HepG2 (cell line): ENCODE measurements around the gene AGAP1. TPM values are rescaled to one million over a fixed set of nuclear protein-coding genes. Genes with fewer than 3 reads are reported as not detected.

Source experiments
- ATAC-seq: fragments of 200-7000 bp; cut with Tn5 transposase; 3 replicates; pipeline ENCODE4 v1.9.1; 2020; ENCODE audit warnings: mild to moderate bottlenecking, moderate library complexity
- BruUV-seq: library from RNA; stranded (reverse); fragments of 400-500 nt; replicated peaks from 2 replicates; lab custom pipeline; 2021; lab: Mats Ljungman, UMichigan
- CTCF ChIA-PET: fragments of 300-600 bp; formaldehyde crosslinking; extraction: SDS; loops from one replicate; lab custom pipeline; 2021; ENCODE audit warnings: low total read pairs, inconsistent platforms, low intra/inter-chr PET ratio; lab: Yijun Ruan, JAX
- POLR2A ChIA-PET: fragments of 350-600 bp; sonication (Branson Sonifier 250); formaldehyde crosslinking; loops from one replicate; lab custom pipeline; 2020; ENCODE audit warnings: antibody characterized with exemption, inconsistent platforms; lab: Yijun Ruan, JAX
- DNase-seq: peaks from one replicate; pipeline ENCODE4 v3.0.0-alpha.2; 2015; ENCODE audit warnings: low spot score
- FAIRE-seq: peaks from 3 replicates; lab custom pipeline; 2011; peaks lifted over from hg19 to GRCh38; lab: Jason Lieb, UNC
- H2AFZ ChIP-seq: one replicate; pipeline ENCODE4 v1.6.1; 2011; ENCODE audit warnings: low read length, inconsistent platforms
- H3K27ac ChIP-seq: fragments of 300-600 bp; 3 replicates; pipeline ENCODE4 v1.8.0; 2011; ENCODE audit warnings: mixed run types, mild to moderate bottlenecking, mixed read lengths, low read length, inconsistent platforms; ENCODE audit not compliant: insufficient read depth; ENCODE audit errors: extremely low read length
- H3K27me3 ChIP-seq, 2 experiments: fragments of 200-600 bp in 1 of 2; 2 replicates in 1 of 2; 3 replicates in 1 of 2; pipeline versions ENCODE4 v1.6.0 to v1.8.0; 2011; ENCODE audit warnings: low read length in 2 of 2, mild to moderate bottlenecking in 2 of 2, moderate library complexity in 2 of 2, inconsistent platforms in 1 of 2; ENCODE audit not compliant: insufficient read depth in 2 of 2, control insufficient read depth in 1 of 2
- H3K36me3 ChIP-seq, 2 experiments: fragments of 200-600 bp in 1 of 2; replicated peaks in 1 of 2; 2 replicates in 1 of 2; 3 replicates in 1 of 2; pipeline versions ENCODE4 v1.5.1 to v1.8.0; 2011; ENCODE audit warnings: low read length in 2 of 2, inconsistent platforms in 1 of 2; ENCODE audit not compliant: insufficient read depth in 2 of 2, control insufficient read depth in 1 of 2
- H3K4me1 ChIP-seq: 2 replicates; pipeline ENCODE4 v1.5.1; 2012; ENCODE audit warnings: low read length, inconsistent platforms; ENCODE audit not compliant: insufficient read depth
- H3K4me2 ChIP-seq: 2 replicates; pipeline ENCODE4 v1.6.0; 2011; ENCODE audit warnings: low read depth, low read length, inconsistent platforms
- H3K4me3 ChIP-seq, 3 experiments: fragments of 200-600 bp in 1 of 3; sonication (generic), shearing (Covaris generic) in 1 of 3; replicated peaks in 1 of 3; 2 replicates each; pipeline ENCODE4 v1.5.1; 2011 to 2016; ENCODE audit warnings: low read length in 3 of 3, inconsistent platforms in 2 of 3, low read depth in 2 of 3, mild to moderate bottlenecking in 2 of 3, control low read depth in 1 of 3, mixed read lengths in 1 of 3; ENCODE audit not compliant: insufficient read depth in 1 of 3
- H3K79me2 ChIP-seq: one replicate; pipeline ENCODE4 v1.6.1; 2011; ENCODE audit warnings: low read length, inconsistent platforms; ENCODE audit not compliant: insufficient read depth
- H3K9ac ChIP-seq: 2 replicates; pipeline ENCODE4 v1.6.0; 2011; ENCODE audit warnings: mild to moderate bottlenecking, low read depth, low read length, inconsistent platforms; ENCODE audit not compliant: insufficient read depth
- H3K9me3 ChIP-seq: 2 replicates; pipeline ENCODE4 v1.5.1; 2012; ENCODE audit warnings: mild to moderate bottlenecking, low read length
- H4K20me1 ChIP-seq: 2 replicates; pipeline ENCODE4 v1.6.0; 2011; ENCODE audit warnings: inconsistent platforms, mild to moderate bottlenecking, low read length, moderate library complexity; ENCODE audit not compliant: insufficient read depth
- CBFB ChIP-seq: sonication (generic); formaldehyde crosslinking; IDR thresholded peaks from 2 replicates; pipeline ENCODE4 v1.4.0; 2020; ENCODE audit warnings: missing genetic modification reagents
- ERF ChIP-seq: IDR thresholded peaks from 2 replicates; pipeline ENCODE4 v1.6.1; 2018; ENCODE audit warnings: missing biosample characterization, missing genetic modification reagents
- FOXA3 ChIP-seq: IDR thresholded peaks from 2 replicates; pipeline ENCODE4 v1.6.1; 2016; ENCODE audit warnings: missing genetic modification reagents, missing compliant biosample characterization
- JUND ChIP-seq: sonication (generic); formaldehyde crosslinking; IDR thresholded peaks from 2 replicates; pipeline ENCODE4 v1.8.0; 2022; ENCODE audit warnings: mild to moderate bottlenecking, missing genetic modification reagents
- MAFG ChIP-seq: sonication (generic); formaldehyde crosslinking; IDR thresholded peaks from 2 replicates; pipeline ENCODE4 v1.5.1; 2020; ENCODE audit warnings: mild to moderate bottlenecking, missing genetic modification reagents
- MED1 ChIP-seq: sonication (generic); formaldehyde crosslinking; IDR thresholded peaks from 2 replicates; pipeline ENCODE4 v1.4.0; 2020; ENCODE audit warnings: missing genetic modification reagents
- NR2F6 ChIP-seq, 2 experiments: IDR thresholded peaks; 2 replicates each; pipeline ENCODE4 v1.6.1; 2016; ENCODE audit warnings: antibody characterized with exemption in 1 of 2, mild to moderate bottlenecking in 1 of 2
- SKI ChIP-seq: fragments of 450-650 bp; IDR thresholded peaks from one replicate; pipeline ENCODE4 v1.6.1; 2018; ENCODE audit warnings: mild to moderate bottlenecking; ENCODE audit not compliant: partially characterized antibody
- SPEN ChIP-seq: sonication (generic); formaldehyde crosslinking; IDR thresholded peaks from 2 replicates; pipeline ENCODE4 v1.5.1; 2020; ENCODE audit warnings: low read depth, mild to moderate bottlenecking, missing genetic modification reagents
- TEAD2 ChIP-seq: sonication (generic); formaldehyde crosslinking; IDR thresholded peaks from 2 replicates; pipeline ENCODE4 v1.9.0; 2021; ENCODE audit warnings: missing genetic modification reagents
- TOPORS ChIP-seq: sonication (generic); formaldehyde crosslinking; IDR thresholded peaks from 2 replicates; pipeline ENCODE4 v1.8.0; 2023; ENCODE audit warnings: mild to moderate bottlenecking, missing genetic modification reagents
- ZBTB33 ChIP-seq: sonication (generic); formaldehyde crosslinking; IDR thresholded peaks from 2 replicates; pipeline ENCODE4 v1.4.0; 2020; ENCODE audit warnings: missing genetic modification reagents
- ZMYM4 ChIP-seq: sonication (generic); formaldehyde crosslinking; IDR thresholded peaks from 2 replicates; pipeline ENCODE4 v1.8.1; 2023; ENCODE audit warnings: mild to moderate bottlenecking, missing genetic modification reagents
- ZNF20 ChIP-seq: sonication (generic); formaldehyde crosslinking; IDR thresholded peaks from 2 replicates; pipeline ENCODE4 v1.4.0; 2020; ENCODE audit warnings: mild to moderate bottlenecking, moderate library complexity, missing genetic modification reagents
- ZNF589 ChIP-seq: sonication (generic); formaldehyde crosslinking; conservative IDR thresholded peaks from 2 replicates; pipeline ENCODE4 v1.8.0; 2022; ENCODE audit warnings: mild to moderate bottlenecking, moderate library complexity, missing genetic modification reagents
- ZNF781 ChIP-seq: sonication (generic); formaldehyde crosslinking; IDR thresholded peaks from 2 replicates; pipeline ENCODE4 v1.5.1; 2020; ENCODE audit warnings: borderline replicate concordance, mild to moderate bottlenecking, missing genetic modification reagents; ENCODE audit errors: not compliant biosample characterization
- ZNF788 ChIP-seq: sonication (generic); formaldehyde crosslinking; IDR thresholded peaks from 2 replicates; pipeline ENCODE4 v1.5.0; 2020; ENCODE audit warnings: mild to moderate bottlenecking, missing genetic modification reagents, borderline replicate concordance
- WGBS: methylation state at CpG from one replicate; pipeline ENCODE4 v1.1.6; 2017; ENCODE audit warnings: low lambda C conversion rate; 5-methylcytosine and 5-hydroxymethylcytosine counted together
- in situ Hi-C: cut with HindIII; loops from 2 replicates; pipeline ENCODE4 v1.10.0; 2017; ENCODE audit warnings: low pct_unique_long_range_greater_than_20kb; ENCODE audit not compliant: extremely low pct_ligation_motif_present
- intact Hi-C: fragments of 100-400 bp; cut with micrococcal nuclease; formaldehyde crosslinking; loops from one replicate; pipeline ENCODE4 v1.10.0; 2022; ENCODE audit not compliant: unreplicated experiment
- polyA plus RNA-seq, 8 experiments: library from polyadenylated mRNA; depleted of rRNA in 3 of 8; stranded (reverse) in 7 of 8; unstranded in 1 of 8; fragments of >200 nt; fragmentation: Illumina TruSeq in 4 of 8; extraction: Trizol in 4 of 8; gene quantifications; 2 replicates each; pipeline versions ENCODE4 v1.2.1 to v1.2.3, GENCODE V29; 2011 to 2016; ENCODE audit warnings: low read depth in 4 of 8, missing spikeins in 1 of 8, mixed read lengths in 1 of 8; ENCODE audit not compliant: insufficient read depth in 1 of 8
- total RNA-seq, 5 experiments: library from RNA; depleted of rRNA; stranded (reverse); fragments of >200 nt; fragmentation: Illumina TruSeq; extraction: Trizol; gene quantifications; 2 replicates each; pipeline ENCODE4 v1.2.3, GENCODE V29; 2016; ENCODE audit warnings: low read depth in 1 of 5
- TF ChIP-seq, protein P1 (sequence below): sonication (generic); formaldehyde crosslinking; IDR thresholded peaks from 2 replicates; pipeline ENCODE4 v1.4.0; 2020; ENCODE audit warnings: missing genetic modification reagents

AGAP1 gene
- total and polyA plus RNA-seq, 2 of the 13 experiments (the other 11 are each of a cell fraction or from before 2014, with no cell fraction given) = 21.2 to 32.7 TPM

DNA sequence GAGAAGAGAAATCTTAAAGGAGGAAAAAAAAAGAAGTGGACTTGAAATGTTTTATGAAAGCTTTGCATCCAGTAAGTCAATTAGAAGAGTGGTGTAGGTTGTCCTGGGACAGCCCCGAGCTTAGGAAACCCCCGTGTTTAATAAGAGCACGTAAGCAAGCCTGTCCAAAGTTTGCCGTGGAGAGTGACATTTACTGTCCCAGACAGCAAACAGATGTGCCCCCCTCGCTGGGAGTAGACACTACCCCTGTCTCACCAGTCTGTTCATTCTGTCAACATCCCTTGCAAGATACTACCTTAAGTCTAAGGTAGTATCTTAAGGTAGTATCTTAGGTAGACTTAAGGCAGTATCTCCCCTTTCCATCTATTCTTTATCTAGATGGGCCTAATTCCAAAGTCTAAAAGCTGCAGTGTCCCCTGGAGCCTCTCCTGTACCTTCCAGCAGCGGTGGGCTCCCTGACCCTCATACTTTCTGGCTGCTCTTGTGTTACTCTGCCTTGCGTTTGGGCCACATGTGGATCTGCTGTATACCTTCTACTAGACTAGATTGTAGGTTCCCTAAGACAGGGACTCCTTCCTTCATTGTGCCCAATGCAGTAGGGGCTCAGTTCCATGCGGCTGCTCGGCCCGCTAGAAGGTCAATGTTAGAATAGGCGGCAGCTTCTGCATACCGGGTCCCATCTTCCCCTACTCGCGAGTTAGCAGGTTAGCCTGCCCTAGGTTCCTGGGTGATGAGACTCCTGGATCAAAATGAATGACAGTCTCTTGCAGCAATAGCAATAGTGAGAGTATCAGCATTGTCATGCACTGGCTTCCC lies 430.2 kb downstream of the AGAP1 start:
- CTCF ChIA-PET = no interaction called here
- 0 out of 2 replicates have a peak, but pooled peaks have one; percentile 8 for TF ChIP-seq JUND (CRISPR knock-in tag)
- peak; percentile 42 for TF ChIP-seq MED1 (CRISPR knock-in tag)
- TF ChIP-seq NR2F6 (IDR thresholded peaks at IDR 0.05) = no peak
- TF ChIP-seq NR2F6 (CRISPR knock-in tag; IDR thresholded peaks at IDR 0.05) = no peak
- TF ChIP-seq ZBTB33 (CRISPR knock-in tag) = peak; percentile 69; the same call in 1 of the 2 replicates
- TF ChIP-seq TOPORS (CRISPR knock-in tag) = no peak
- TF ChIP-seq ZNF589 (CRISPR knock-in tag) = no peak
- no peak for TF ChIP-seq TEAD2 (CRISPR knock-in tag)
- no peak for TF ChIP-seq ZNF781 (CRISPR knock-in tag)
- peak; percentile 10; the same call in 1 of the 2 replicates for TF ChIP-seq SPEN (CRISPR knock-in tag)
- no peak for TF ChIP-seq MAFG
- no peak for TF ChIP-seq ERF
- TF ChIP-seq, protein P1, sequence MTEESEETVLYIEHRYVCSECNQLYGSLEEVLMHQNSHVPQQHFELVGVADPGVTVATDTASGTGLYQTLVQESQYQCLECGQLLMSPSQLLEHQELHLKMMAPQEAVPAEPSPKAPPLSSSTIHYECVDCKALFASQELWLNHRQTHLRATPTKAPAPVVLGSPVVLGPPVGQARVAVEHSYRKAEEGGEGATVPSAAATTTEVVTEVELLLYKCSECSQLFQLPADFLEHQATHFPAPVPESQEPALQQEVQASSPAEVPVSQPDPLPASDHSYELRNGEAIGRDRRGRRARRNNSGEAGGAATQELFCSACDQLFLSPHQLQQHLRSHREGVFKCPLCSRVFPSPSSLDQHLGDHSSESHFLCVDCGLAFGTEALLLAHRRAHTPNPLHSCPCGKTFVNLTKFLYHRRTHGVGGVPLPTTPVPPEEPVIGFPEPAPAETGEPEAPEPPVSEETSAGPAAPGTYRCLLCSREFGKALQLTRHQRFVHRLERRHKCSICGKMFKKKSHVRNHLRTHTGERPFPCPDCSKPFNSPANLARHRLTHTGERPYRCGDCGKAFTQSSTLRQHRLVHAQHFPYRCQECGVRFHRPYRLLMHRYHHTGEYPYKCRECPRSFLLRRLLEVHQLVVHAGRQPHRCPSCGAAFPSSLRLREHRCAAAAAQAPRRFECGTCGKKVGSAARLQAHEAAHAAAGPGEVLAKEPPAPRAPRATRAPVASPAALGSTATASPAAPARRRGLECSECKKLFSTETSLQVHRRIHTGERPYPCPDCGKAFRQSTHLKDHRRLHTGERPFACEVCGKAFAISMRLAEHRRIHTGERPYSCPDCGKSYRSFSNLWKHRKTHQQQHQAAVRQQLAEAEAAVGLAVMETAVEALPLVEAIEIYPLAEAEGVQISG (CRISPR knock-in tag) = no peak
- TF ChIP-seq FOXA3 (CRISPR knock-in tag) = 0 out of 2 replicates have a peak, but pooled peaks have one; percentile 25
- TF ChIP-seq ZNF20 = no peak
- no peak for TF ChIP-seq ZNF788 (CRISPR knock-in tag)
- TF ChIP-seq CBFB (CRISPR knock-in tag) = no peak
- TF ChIP-seq ZMYM4 (CRISPR knock-in tag) = peak; percentile 11; the same call in 1 of the 2 replicates
- peak; percentile 29 for TF ChIP-seq SKI

More for the DNA sequence above, 430.2 kb downstream of the AGAP1 start:
- H3K9ac ChIP-seq = 0 out of 2 replicates have a peak overlapping the region, but pooled peaks have one; percentile 3
- DNase-seq (peak; percentile 42), FAIRE-seq (no peak), ATAC-seq (peak; percentile 31)
- in situ Hi-C loops = no loop called here
- peak overlapping the region; percentile 62 for H3K27ac ChIP-seq
- H4K20me1 ChIP-seq = no peaks in the 10 kb centered on the region
- intact Hi-C loops = loop anchor here (5.0 kb wide), 1 partner anchor 37 kb away; no protein-coding TSS in a partner anchor
- POLR2A ChIA-PET = no interaction called here
- no peaks in the 10 kb centered on the region for H3K79me2 ChIP-seq
- H3K9me3 ChIP-seq = no peaks in the 10 kb centered on the region
- no peak overlapping the region for H2AFZ ChIP-seq
- H3K4me1 ChIP-seq = peaks cover 57% of the 10 kb centered on the region
- BruUV-seq = no TSS peak
- H3K27me3 ChIP-seq = no peaks in the 10 kb centered on the region
- peak overlapping the region; percentile 60 for H3K4me2 ChIP-seq
- peaks cover 0 to 3% of the 10 kb centered on the region in 2 experiments; a peak in 1 of 5 replicates for H3K36me3 ChIP-seq
- no peak overlapping the region for H3K4me3 ChIP-seq
- WGBS = 44% methylated on average over 12 of the region's 14 CpGs
